Frontal cortex (tissue), 4 donors: ENCODE data around the gene MTO1. TPM values are rescaled to one million over a fixed set of nuclear protein-coding genes. Genes with fewer than 3 reads are reported as not detected.
A peak's percentile ranks its signal among the peaks of the same experiment; 100 is the strongest.
"Not testable (repeated sequence)": the region's sequence is repeated elsewhere in the genome, so short reads cannot be mapped to it uniquely, and the experiment has no call there.

ENCODE experiments used
- DNase-seq, 2 donors: peaks; one replicate each; pipeline ENCODE4 v3.0.0; 2012; ENCODE audit warnings: low spot score in 2 of 2
- FAIRE-seq: peaks from 2 replicates; lab custom pipeline; 2012; peaks lifted over from hg19 to GRCh38; lab: Jason Lieb, UNC
- total RNA-seq: library from RNA; depleted of rRNA; stranded (reverse); fragments of >200 nt; gene quantifications from one replicate; pipeline ENCODE4 v1.2.3, GENCODE V29; 2014
- donor health status: control.
- donor health status: control.
- donor health status: control.

The MTO1 gene
- total RNA-seq, 1 donor from 2014 or later = 19.6 TPM

GRCh38 chr6:73497915-73498314 lies 36.4 kb downstream of the MTO1 start:
- FAIRE-seq (no peak), DNase-seq (no peak)

GRCh38 chr6:73503027-73503772 lies 41.7 kb downstream of the MTO1 start:
- FAIRE-seq (no peak), DNase-seq (no peak)

GRCh38 chr6:73504160-73504559 lies 42.6 kb downstream of the MTO1 start:
- DNase-seq = no peak
- no peak for FAIRE-seq

GRCh38 chr6:73505142-73505541 lies 43.6 kb downstream of the MTO1 start:
- DNase-seq (no peak), FAIRE-seq (no peak)

- FAIRE-seq, DNase-seq: not testable (repeated sequence)
These were observed 44.2 kb downstream of the MTO1 start for GRCh38 chr6:73505705-73506104.

- no peak for FAIRE-seq
These were observed 44.7 kb downstream of the MTO1 start for GRCh38 chr6:73506246-73506645.

GRCh38 chr6:73508776-73509175 lies 47.2 kb downstream of the MTO1 start:
- no peak for DNase-seq
- no peak for FAIRE-seq

More at GRCh38 chr6:73506246-73506645, 44.7 kb downstream of the MTO1 start:
- no peak for DNase-seq

- DNase-seq (no peak), FAIRE-seq (no peak)
These were observed 48.3 kb downstream of the MTO1 start for GRCh38 chr6:73509851-73510250.

- no peak for DNase-seq
- no peak for FAIRE-seq
These were observed 50.3 kb downstream of the MTO1 start for GRCh38 chr6:73511796-73512195.

- no peak for DNase-seq
- FAIRE-seq = no peak
These were observed 51.9 kb downstream of the MTO1 start for GRCh38 chr6:73513496-73513854.

- DNase-seq = no peak
- no peak for FAIRE-seq
These were observed 53.2 kb downstream of the MTO1 start for GRCh38 chr6:73514746-73515110.

- DNase-seq (no peak), FAIRE-seq (no peak)
These were observed 53.7 kb downstream of the MTO1 start for GRCh38 chr6:73515204-73515655.

- FAIRE-seq (no peak), DNase-seq (no peak)
These were observed 55.3 kb downstream of the MTO1 start for GRCh38 chr6:73516514-73517489.

GRCh38 chr6:73518100-73518981 lies 56.8 kb downstream of the MTO1 start:
- DNase-seq, FAIRE-seq: not testable (repeated sequence)

GRCh38 chr6:73518982-73519881 lies 57.7 kb downstream of the MTO1 start:
- not testable (repeated sequence) for DNase-seq, FAIRE-seq

GRCh38 chr6:73519926-73520687 lies 58.6 kb downstream of the MTO1 start:
- DNase-seq = peak; percentile 46
- no peak for FAIRE-seq

- no peak for FAIRE-seq
- DNase-seq = peak; percentile 91 to 95
These were observed 59.3 kb downstream of the MTO1 start, which contains the start of gene EEF1A1 for GRCh38 chr6:73520688-73521350. TSS of gene EEF1A1 (minus strand) at chr6:73521032. CDS start at chr6:73520026, 1,006 bp downstream.
